Activated CD8-positive, alpha-beta T cell treated with anti-CD3 and anti-CD28 coated beads, Interleukin-2, amount 10 ng/mL, durations not matched to agents 7 days and 5 days (primary cell): ENCODE results near the gene TDP2. TPM values are rescaled to one million over a fixed set of nuclear protein-coding genes. Genes with fewer than 3 reads are reported as not detected.
"Not testable (repeated sequence)": the region's sequence is repeated elsewhere in the genome, so short reads cannot be mapped to it uniquely, and the experiment has no call there.

ENCODE experiments used
- ATAC-seq: fragments of 150-1000 bp; cut with Tn5 transposase; one replicate; pipeline ENCODE4 v1.10.0; 2021; ENCODE audit warnings: moderate library complexity
- CTCF ChIA-PET: fragments of 350-600 bp; sonication (Branson Sonifier 250); formaldehyde crosslinking; loops from one replicate; lab custom pipeline; 2021; ENCODE audit warnings: antibody characterized with exemption; lab: Charles Lee
- POLR2A ChIA-PET: fragments of 350-600 bp; sonication (Branson Sonifier 250); formaldehyde crosslinking; loops from one replicate; lab custom pipeline; 2021; ENCODE audit warnings: antibody characterized with exemption; lab: Charles Lee
- DNase-seq: peaks from one replicate; pipeline ENCODE4 v3.0.0-alpha.2; 2020
- H3K27ac Mint-ChIP-seq: one replicate; pipeline ENCODE4 v1.8.0; 2021; ENCODE audit warnings: mild to moderate bottlenecking, mixed read lengths
- H3K27me3 Mint-ChIP-seq: one replicate; pipeline ENCODE4 v1.8.0; 2021; ENCODE audit warnings: low read depth, mixed read lengths
- H3K36me3 Mint-ChIP-seq: one replicate; pipeline ENCODE4 v1.8.0; 2021; ENCODE audit warnings: low read depth, mixed read lengths
- H3K4me1 Mint-ChIP-seq: one replicate; pipeline ENCODE4 v1.8.0; 2021; ENCODE audit warnings: low read depth, mixed read lengths
- H3K4me3 Mint-ChIP-seq: one replicate; pipeline ENCODE4 v1.8.0; 2021; ENCODE audit warnings: mild to moderate bottlenecking, mixed read lengths
- H3K9me3 Mint-ChIP-seq: one replicate; pipeline ENCODE4 v1.8.0; 2022; ENCODE audit warnings: mixed read lengths; ENCODE audit not compliant: insufficient read depth
- total RNA-seq, 2 experiments: library from RNA; stranded (reverse); gene quantifications; one replicate each; pipeline ENCODE4 v1.2.3, GENCODE V29; 2021

Gene TDP2
- total RNA-seq, 2 experiments from 2014 or later: 43.0 to 44.0 TPM

- peak; percentile 35 for DNase-seq
- CTCF ChIA-PET: interaction anchor here (1.2 to 2.9 kb wide), 4 partner anchors 12 to 145 kb away, joined by 3 to 17 read pairs (median 7); no protein-coding TSS in a partner anchor
- POLR2A ChIA-PET: no interaction called here
- no peaks in the 10 kb centered on the region for H3K36me3 Mint-ChIP-seq
- H3K4me3 Mint-ChIP-seq: no peak overlapping the region
- no peaks in the 10 kb centered on the region for H3K9me3 Mint-ChIP-seq
- no peaks in the 10 kb centered on the region for H3K27me3 Mint-ChIP-seq
- peak; percentile 64 for ATAC-seq
- H3K4me1 Mint-ChIP-seq: peaks cover 11% of the 10 kb centered on the region
- peak overlapping the region; percentile 22 for H3K27ac Mint-ChIP-seq
These were observed 26.3 kb upstream of the TDP2 start for GRCh38 chr6:24692848-24693592.

DNA sequence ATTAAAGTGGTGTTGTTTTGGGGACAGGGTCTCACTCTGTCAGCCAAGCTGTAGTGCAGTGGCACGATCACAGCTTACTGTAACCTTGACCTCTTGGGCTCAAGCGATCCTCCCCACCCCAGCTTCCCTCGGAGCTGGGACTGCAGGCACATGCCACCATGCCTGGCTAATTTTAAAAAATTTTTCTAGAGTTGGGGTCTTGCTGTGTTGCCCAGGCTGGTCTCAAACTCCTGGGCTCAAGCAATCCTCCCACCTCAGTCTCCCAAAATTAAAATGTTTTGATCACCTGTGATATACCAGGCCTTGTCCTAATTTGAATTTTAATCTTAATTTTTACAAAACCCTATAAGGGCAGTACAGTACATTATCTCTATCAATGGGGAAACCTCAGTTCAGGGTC is 25.7 kb upstream of the TDP2 start:
- Mint-ChIP-seq H3K4me1 (peaks cover 11% of the 10 kb centered on the region), H3K4me3 (no peak overlapping the region), H3K27me3 (no peaks in the 10 kb centered on the region), H3K9me3 (no peaks in the 10 kb centered on the region), H3K27ac (no peak overlapping the region), H3K36me3 (peaks cover under 1% of the 10 kb centered on the region)
- no peak for ATAC-seq
- no peak for DNase-seq
- ChIA-PET CTCF (interaction anchor here (2.9 kb wide), 1 partner anchor 111 kb away, joined by 17 read pairs; no protein-coding TSS in a partner anchor), POLR2A (no interaction called here)

DNA sequence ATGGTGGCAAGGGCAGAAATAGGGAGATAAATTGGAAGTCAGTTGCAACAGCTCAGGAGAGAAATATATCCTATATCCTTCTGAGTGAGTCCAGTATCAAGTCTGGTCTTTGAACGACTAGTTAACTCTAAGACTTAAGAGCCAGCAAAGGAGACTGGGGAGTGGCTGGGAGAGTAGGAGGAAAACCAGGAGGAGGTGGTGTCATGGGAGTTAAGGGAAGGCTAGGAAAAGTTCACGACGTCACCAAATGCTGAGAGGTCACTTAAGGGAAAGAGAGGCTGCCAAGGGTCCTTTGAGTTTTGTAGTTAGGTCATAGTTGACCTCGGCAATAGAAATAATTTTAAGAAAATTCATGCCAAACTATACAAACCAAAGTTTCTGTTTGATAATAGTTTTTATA is 25.3 kb upstream of the TDP2 start:
- Mint-ChIP-seq H3K36me3 (peaks cover 3% of the 10 kb centered on the region), H3K27ac (no peak overlapping the region), H3K4me3 (no peak overlapping the region), H3K27me3 (no peaks in the 10 kb centered on the region), H3K9me3 (no peaks in the 10 kb centered on the region), H3K4me1 (peaks cover 11% of the 10 kb centered on the region)
- ChIA-PET POLR2A (no interaction called here), CTCF (interaction anchor here (2.9 kb wide), 1 partner anchor 110 kb away, joined by 17 read pairs; no protein-coding TSS in a partner anchor)
- DNase-seq: no peak
- no peak for ATAC-seq

GRCh38 chr6:24691550-24691949 is 24.9 kb upstream of the TDP2 start:
- Mint-ChIP-seq H3K4me3 (no peak overlapping the region), H3K4me1 (peaks cover 11% of the 10 kb centered on the region), H3K27ac (no peak overlapping the region), H3K27me3 (no peaks in the 10 kb centered on the region), H3K9me3 (no peaks in the 10 kb centered on the region), H3K36me3 (peaks cover 3% of the 10 kb centered on the region)
- DNase-seq (no peak), ATAC-seq (no peak)
- ChIA-PET POLR2A (no interaction called here), CTCF (interaction anchor here (1.2 to 2.9 kb wide), 2 partner anchors 108 to 110 kb away, joined by 3 to 17 read pairs; no protein-coding TSS in a partner anchor)

DNA sequence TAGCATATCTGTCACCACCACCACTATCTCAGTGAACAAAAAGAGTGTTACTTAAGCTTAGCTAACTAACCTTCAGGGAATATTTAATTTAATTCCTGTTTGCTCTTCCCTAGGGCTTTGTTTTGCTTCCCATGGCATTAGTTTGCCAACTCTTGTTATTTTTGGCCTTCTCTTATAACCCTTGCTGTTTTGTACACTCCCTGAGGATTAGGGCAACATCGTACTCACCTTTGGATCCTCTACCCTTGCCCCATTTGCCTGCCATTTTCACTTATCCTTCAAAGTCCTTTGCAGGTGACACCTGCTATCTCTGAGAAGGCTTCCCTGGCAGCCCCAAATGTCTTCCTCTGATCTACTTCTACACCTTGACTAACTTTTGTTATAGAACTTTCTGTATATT is 23.9 kb upstream of the TDP2 start:
- POLR2A ChIA-PET: no interaction called here
- Mint-ChIP-seq H3K4me1 (peaks cover 11% of the 10 kb centered on the region), H3K27me3 (no peaks in the 10 kb centered on the region), H3K9me3 (no peaks in the 10 kb centered on the region), H3K4me3 (no peak overlapping the region), H3K27ac (no peak overlapping the region), H3K36me3 (peaks cover 3% of the 10 kb centered on the region)
- CTCF ChIA-PET: interaction anchor here (0.6 to 1.2 kb wide), 2 partner anchors 107 to 300 kb away, joined by 3 read pairs; no protein-coding TSS in a partner anchor
- DNase-seq (no peak), ATAC-seq (no peak)

DNA sequence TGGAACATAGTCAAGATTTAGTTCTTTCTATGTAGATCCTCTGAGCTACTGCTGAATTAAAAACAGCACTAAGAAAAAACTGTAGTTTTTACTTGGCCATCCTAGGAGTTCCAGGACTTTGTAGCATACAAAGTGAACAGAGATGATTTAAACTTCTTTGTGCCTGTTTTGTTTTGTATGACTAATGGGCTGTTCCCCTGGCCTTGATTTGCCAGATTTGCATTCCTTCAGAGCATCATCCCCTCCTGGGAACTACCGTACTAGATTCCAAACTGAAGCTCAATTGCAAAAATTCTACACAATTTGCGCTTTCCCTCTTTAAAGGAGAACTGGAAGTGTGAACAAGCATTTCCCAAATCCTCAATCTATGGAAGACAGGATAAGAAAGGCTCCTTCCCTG is 23.3 kb upstream of the TDP2 start:
- H3K4me1 Mint-ChIP-seq: peaks cover 11% of the 10 kb centered on the region
- no peak for ATAC-seq
- no peaks in the 10 kb centered on the region for H3K27me3 Mint-ChIP-seq
- no peak for DNase-seq
- no peak overlapping the region for H3K4me3 Mint-ChIP-seq
- peaks cover 3% of the 10 kb centered on the region for H3K36me3 Mint-ChIP-seq
- H3K9me3 Mint-ChIP-seq: no peaks in the 10 kb centered on the region
- POLR2A ChIA-PET: no interaction called here
- CTCF ChIA-PET: interaction anchor here (1.0 kb wide), 2 partner anchors 77 to 109 kb away, joined by 3 read pairs; no protein-coding TSS in a partner anchor
- H3K27ac Mint-ChIP-seq: no peak overlapping the region

- no peak overlapping the region for H3K27ac Mint-ChIP-seq
- peaks cover 3% of the 10 kb centered on the region for H3K36me3 Mint-ChIP-seq
- ATAC-seq (no peak), DNase-seq (no peak)
- H3K4me1 Mint-ChIP-seq: peaks cover 2% of the 10 kb centered on the region
- POLR2A ChIA-PET: no interaction called here
- H3K4me3 Mint-ChIP-seq: no peak overlapping the region
- CTCF ChIA-PET: no interaction called here
- no peaks in the 10 kb centered on the region for H3K27me3 Mint-ChIP-seq
- H3K9me3 Mint-ChIP-seq: no peaks in the 10 kb centered on the region
These were observed 20.2 kb upstream of the TDP2 start for GRCh38 chr6:24686946-24687345.

- ATAC-seq (no peak), DNase-seq (no peak)
- POLR2A ChIA-PET: no interaction called here
- no peaks in the 10 kb centered on the region for H3K9me3 Mint-ChIP-seq
- CTCF ChIA-PET: no interaction called here
- H3K36me3 Mint-ChIP-seq: peaks cover 3% of the 10 kb centered on the region
- H3K4me1 Mint-ChIP-seq: no peaks in the 10 kb centered on the region
- H3K27ac Mint-ChIP-seq: no peak overlapping the region
- no peak overlapping the region for H3K4me3 Mint-ChIP-seq
- H3K27me3 Mint-ChIP-seq: no peaks in the 10 kb centered on the region
These were observed 19.7 kb upstream of the TDP2 start for GRCh38 chr6:24686408-24686807.

GRCh38 chr6:24683297-24684296 is 16.9 kb upstream of the TDP2 start:
- DNase-seq (no peak), ATAC-seq (no peak)
- H3K36me3 Mint-ChIP-seq: peaks cover 3% of the 10 kb centered on the region
- POLR2A ChIA-PET: no interaction called here
- H3K4me1 Mint-ChIP-seq: no peaks in the 10 kb centered on the region
- H3K27ac Mint-ChIP-seq: no peak overlapping the region
- H3K4me3 Mint-ChIP-seq: no peak overlapping the region
- H3K27me3 Mint-ChIP-seq: no peaks in the 10 kb centered on the region
- CTCF ChIA-PET: no interaction called here
- H3K9me3 Mint-ChIP-seq: no peaks in the 10 kb centered on the region

DNA sequence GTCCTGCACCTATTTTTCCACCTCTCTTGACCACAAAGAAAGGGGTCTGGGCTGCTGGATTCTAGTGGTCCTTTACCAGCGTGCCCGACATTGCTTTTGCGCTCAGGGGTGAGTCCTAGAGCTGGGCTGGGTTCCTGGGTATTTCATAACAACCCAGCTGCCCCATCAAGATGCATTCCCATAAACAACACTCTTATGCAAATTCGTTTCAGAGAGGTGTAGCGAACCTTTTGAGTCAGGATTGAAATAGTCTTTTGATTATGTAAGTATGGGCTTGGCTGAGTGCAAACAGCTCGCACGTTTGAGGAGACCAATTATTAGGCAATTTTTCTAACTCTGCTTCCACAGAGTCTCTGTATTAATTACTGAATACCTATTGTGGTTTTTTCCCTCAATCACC is 13.9 kb upstream of the TDP2 start:
- Mint-ChIP-seq H3K4me1 (no peaks in the 10 kb centered on the region), H3K9me3 (no peaks in the 10 kb centered on the region), H3K36me3 (peaks cover 2% of the 10 kb centered on the region), H3K27me3 (no peaks in the 10 kb centered on the region), H3K27ac (no peak overlapping the region), H3K4me3 (no peak overlapping the region)
- CTCF ChIA-PET: no interaction called here
- POLR2A ChIA-PET: no interaction called here
- ATAC-seq (no peak), DNase-seq (no peak)

DNA sequence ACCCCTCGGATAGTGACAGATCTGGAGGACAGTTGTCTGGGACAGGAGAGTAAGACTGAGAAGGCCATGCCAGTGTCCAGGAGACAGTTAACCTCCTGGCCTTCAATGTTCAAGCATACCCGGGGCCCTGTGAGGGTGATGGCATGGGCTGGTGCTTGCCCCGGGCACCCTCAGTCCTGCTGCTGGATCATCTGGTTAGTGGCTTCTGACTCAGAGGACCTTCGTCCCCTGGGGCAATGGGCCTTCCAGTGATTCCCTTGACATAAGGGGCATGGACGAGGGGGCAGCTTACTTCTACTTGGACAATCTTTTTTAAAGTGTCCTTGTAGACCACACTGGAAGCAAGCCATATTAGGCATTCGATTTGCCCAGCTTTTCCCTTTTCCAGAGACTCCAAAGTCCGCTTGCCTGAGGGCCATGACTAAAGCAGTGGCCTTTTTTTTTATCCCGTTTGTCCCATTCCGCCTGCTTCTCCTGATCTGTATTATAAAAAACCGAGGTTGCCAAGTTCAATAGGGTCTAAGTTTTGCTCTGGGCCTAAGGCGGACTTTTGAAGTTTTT is 12.2 kb upstream of the TDP2 start:
- H3K27me3 Mint-ChIP-seq, H3K9me3 Mint-ChIP-seq, H3K4me1 Mint-ChIP-seq, CTCF ChIA-PET, DNase-seq, H3K4me3 Mint-ChIP-seq, ATAC-seq, H3K27ac Mint-ChIP-seq, POLR2A ChIA-PET: not testable (repeated sequence)
- peaks cover 10% of the 10 kb centered on the region for H3K36me3 Mint-ChIP-seq
